HG03139 (cell line): ENCODE results near the gene ANKRD11.
"Not testable (repeated sequence)": the region's sequence is repeated elsewhere in the genome, so short reads cannot be mapped to it uniquely, and the experiment has no call there.

ENCODE experiments used
- ATAC-seq: cut with Tn5 transposase; IDR thresholded peaks from one replicate; pipeline ENCODE4 v1.9.1; 2021; ENCODE audit not compliant: unreplicated experiment

The ANKRD11 gene

DNA sequence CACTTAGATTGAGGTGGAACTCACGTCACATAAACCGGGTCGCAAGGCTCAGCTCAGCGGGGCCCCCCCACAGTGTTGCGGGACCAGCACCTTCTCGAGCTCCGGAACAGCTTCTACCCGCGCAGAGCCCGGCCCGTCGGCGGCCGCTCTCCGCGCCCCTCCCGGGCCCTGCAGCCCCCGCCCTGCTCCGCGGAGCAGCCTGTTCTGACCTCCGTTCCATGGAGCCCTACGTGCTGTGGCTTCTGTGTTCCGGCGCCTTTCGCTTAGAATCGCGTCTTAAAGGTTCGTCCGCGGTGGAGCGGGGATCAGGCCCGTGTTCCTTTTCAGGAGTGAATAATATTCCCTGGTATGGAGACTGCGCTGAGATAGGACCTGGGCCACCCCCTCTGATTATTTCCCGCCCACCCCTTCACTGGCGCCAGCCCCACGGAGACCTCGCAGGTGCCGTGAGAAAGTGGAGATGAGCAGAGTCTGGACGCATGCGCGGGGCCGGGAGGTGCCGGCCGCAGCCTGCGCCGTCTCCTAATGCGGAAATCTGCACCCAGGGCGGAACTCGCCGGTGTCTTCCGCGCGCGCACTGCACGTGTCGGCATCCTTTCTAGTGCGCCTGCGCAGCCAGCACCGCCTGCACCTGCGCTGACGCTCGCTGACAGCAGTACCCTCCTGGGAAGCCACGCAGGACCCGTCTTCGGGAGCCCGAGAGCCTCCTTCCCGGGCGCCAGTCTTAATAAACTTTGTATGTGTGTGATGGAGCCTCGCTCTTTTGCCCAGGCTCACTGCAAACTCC lies 242.0 kb downstream of the ANKRD11 start:
- ATAC-seq, result no peak

- ATAC-seq, result not testable (repeated sequence)
These were observed 242.7 kb downstream of the ANKRD11 start for GRCh38 chr16:89247734-89248075.

DNA sequence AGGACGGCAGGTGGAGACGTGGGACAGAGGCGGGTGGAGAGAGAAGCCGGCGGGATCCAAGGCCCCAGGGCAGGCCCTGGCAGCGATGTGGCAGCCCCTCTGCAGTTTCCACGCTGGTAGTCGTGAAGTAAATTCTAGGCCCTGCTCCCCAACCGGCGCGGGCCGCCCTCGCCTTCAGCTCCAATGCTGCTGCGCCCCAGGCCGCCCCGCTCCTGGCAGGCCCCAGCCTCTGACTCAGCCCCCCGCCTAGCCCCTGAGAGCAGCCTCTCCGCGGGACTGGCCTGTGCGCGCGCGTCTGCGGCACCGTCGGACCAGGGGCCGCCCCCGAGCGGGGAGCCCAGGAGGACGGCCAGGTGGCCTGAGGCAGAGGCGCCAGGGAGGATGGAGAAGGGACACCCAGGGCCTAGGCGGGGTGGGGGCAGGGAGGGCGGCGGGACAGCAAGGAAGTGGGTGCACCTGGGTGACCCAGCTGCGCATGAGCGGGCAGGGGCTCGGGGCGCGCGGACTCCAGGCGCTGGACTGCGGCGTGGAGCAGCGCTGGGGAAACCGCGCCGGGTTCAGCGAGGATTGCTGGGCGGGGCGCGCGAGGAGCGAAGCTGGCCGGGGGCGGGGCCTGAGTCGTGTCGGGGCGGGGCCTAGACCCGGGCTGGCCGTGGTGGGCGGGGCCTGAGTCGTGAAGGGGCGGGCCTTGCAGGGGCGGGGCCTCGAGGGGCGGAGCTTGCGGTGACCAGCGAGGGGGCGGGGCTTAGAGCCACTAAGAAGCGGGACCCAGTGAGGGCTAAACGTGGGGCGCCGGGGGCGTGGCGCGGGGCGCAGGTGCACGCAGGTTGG lies 243.2 kb downstream of the ANKRD11 start:
- peak; percentile 61 for ATAC-seq

DNA sequence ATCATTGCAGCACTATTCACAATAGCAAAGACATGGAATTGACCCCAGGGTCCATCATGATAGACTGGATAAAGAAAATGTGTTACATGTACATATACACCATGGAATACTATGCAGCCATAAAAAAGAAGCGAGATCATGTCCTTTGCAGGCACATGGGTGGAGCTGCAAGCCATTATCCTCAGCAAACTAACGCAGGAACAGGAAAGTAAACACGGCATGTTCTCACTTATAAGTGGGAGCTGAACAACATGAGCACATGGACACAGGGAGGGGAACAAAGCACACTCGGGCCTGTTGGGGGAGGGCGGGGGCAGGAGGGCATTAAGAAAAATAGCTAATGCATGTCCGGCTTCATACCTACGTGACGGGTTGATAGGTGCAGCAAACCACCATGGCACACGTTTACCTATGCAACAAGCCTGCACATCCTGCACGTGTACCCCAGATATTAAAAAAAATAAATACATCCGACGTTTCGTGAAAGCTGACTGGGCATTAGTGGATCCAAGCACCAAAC lies 243.9 kb downstream of the ANKRD11 start:
- ATAC-seq, result no peak

DNA sequence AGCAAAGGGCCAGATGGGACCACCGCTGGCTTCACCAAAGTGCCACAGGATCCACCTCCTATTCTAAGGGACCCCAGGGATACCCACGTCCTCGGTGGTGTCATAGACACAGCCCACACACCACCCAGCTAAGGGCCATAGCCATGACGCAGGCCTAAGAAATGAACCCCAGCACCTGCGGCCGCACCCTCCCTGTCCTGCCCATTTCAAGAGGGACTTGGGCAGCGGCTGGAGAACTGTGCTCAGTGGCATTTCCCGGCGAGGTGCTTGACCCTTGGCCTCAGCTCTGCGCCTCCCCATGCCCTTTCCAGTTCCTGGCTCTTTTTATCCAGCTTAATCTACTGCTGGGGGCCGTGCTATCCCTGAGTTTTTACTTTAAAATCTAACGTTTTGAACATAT lies 245.6 kb downstream of the ANKRD11 start:
- ATAC-seq, result no peak

GRCh38 chr16:89244264-89244663 lies 246.1 kb downstream of the ANKRD11 start:
- not testable (repeated sequence) for ATAC-seq

GRCh38 chr16:89243664-89244063 lies 246.7 kb downstream of the ANKRD11 start:
- no peak for ATAC-seq

GRCh38 chr16:89242795-89243200 lies 247.6 kb downstream of the ANKRD11 start:
- ATAC-seq, result no peak

DNA sequence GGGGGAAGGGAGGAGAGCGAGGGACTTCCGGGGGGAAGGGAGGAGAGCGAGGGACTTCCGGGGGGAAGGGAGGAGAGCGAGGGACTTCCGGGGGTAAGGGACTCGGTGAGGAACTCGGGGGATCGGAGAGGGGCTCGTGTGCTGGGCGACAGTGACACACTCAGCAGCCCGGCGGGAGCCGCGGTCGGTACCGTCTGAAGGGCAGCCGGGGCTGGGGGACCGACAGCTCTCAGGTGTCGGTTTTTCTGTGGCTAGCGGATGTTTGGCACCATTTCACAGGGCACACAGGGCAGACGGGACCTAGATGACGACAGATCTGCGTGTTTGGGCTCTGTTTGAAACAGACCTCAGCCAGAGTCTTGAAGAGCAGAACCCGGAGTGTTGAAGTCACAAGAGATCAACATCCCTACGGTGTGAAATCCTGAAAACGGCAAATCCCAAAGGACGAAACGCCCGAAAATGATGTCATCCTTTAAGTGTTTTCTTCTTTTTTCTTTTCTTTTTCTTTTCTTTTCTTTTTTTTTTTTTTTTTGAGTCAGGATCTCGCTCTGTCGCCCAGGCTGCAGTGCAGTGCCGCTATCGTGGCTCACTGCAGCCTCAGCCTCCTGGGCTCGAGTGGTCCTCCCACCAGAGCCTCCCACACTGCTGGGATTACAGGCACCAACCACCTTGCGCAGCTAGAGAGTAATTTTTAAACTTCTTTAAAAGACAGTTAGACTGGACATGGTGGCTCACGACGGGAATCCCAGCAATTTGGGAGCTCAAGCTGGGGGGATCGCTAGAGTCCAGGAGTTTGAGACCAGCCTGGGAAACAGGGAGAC lies 249.0 kb downstream of the ANKRD11 start:
- ATAC-seq, result peak; percentile 43

DNA sequence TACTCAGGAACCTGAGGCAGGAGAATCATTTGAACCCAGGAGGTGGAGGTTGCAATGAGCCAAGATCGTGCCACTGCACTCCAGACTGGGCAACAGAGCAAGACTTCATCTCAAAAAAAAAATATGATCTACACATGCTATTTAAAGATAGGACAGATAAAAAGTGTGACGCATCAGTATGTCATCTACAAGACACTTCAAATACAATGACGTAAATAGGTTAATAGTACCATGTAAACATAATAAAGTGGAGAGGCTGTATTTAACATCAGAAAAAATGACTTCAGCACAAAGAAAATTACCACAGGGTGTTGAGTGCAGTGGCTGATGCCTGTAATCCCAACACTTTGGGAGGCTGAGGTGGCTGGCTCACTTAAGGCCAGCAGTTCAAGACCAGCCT lies 252.6 kb downstream of the ANKRD11 start:
- ATAC-seq, result no peak

DNA sequence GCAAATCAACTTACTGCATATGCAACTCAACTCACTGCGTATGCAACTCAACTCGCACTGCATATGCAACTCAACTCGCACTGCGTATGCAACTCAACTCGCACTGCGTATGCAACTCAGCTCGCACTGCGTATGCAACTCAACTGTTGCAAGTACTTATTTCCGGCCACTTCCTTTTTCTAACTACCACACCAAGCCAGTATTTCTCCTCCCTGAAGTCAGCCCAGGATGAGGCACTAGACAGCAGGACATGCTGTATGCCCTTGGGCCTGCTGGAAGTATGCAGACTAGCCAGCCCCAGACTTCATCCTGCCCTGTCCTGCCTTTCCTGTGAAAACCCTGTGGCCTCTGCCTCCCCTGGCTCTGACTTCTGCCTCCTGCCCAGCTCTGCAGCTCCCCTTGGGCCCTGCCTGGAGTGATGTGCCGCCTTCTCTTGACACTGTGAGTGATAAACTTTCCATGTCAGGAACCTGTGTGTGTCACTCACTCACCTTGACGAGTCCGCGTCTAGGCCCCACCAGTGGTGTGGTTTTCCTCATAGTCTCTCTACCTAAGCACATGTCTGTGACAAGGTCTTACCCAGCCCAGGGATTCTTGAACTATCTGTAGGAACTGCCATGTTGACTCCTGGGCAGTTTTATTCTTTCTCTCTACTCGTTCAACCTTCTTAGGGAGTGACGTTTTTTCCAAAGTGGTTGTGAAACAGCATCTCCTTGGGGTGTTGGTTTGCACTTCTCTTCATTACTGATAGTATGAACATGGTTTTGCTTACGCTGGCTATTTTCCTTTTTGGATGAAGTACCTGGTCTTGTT lies 256.5 kb downstream of the ANKRD11 start:
- ATAC-seq, result no peak

DNA sequence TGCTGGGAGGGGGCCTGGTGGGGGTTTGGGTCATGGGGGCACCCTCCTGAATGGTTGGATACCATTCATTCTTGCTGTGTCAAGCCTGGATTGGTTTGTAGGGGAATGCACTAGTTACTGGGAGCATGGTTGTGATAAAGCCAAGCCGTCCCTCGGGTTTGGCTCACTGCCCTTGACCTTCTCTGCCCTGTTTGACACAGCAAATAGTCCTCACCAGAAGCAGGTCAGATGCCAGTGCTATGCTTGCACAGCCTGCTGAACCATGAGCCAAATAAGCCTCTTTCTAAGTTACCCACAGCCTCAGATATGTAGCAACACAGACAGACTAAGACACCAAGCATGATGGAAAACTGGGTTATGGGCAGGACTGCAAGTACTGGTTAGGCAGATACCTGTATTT lies 258.3 kb downstream of the ANKRD11 start:
- no peak for ATAC-seq

DNA sequence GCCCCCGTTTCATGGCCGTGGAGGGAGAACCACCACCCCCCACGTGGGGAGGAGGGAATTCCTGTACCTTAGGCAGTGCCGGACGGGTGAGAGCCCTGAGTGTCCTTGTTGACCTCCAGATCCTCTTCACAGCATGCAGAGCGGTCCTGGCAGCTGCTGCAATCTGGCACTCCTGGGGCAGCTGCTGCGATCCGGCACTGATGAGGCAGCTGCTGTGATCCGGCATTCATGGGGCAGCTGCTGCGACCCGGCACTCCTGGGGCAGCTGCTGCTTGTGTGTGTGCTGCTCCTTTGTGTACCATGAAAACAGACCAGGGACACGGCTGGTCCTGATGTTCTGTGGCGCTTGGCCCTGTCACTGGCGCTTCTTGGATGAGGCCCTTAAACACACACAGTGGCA lies 260.1 kb downstream of the ANKRD11 start:
- no peak for ATAC-seq

GRCh38 chr16:89224665-89225064 lies 265.7 kb downstream of the ANKRD11 start:
- ATAC-seq, result no peak

- no peak for ATAC-seq
These were observed 267.4 kb downstream of the ANKRD11 start for GRCh38 chr16:89222931-89223330.

GRCh38 chr16:89221604-89222003 lies 268.8 kb downstream of the ANKRD11 start:
- no peak for ATAC-seq

DNA sequence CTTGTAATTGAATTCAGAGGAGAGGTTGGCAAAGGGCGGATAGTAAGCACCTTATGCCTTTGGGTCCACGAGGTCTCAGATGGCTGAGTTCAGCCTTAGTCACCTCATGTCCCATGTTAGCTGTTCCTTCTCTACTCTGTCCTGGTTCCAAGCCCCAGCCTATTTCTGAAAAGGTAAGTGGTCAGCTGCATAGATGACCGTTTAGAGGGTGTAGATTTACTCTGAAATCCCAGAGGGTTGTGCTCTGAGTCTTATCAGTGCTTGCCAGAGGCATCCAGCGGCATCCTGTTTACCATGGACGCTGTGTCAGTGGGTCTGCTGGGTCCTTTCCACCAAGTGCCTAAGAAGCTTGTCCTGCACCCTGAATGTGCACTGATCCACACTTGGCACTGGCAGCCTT lies 271.0 kb downstream of the ANKRD11 start:
- no peak for ATAC-seq
